ENCODE measurements around the gene BTNL9. TPM values are rescaled to one million over a fixed set of nuclear protein-coding genes. Genes with fewer than 3 reads are reported as not detected.
A peak's percentile ranks its signal among the peaks of the same experiment; 100 is the strongest.

BTNL9 gene
- total and polyA plus RNA-seq, 11 donors: 28.6 to 88.2 (median 34.9) TPM

DNA sequence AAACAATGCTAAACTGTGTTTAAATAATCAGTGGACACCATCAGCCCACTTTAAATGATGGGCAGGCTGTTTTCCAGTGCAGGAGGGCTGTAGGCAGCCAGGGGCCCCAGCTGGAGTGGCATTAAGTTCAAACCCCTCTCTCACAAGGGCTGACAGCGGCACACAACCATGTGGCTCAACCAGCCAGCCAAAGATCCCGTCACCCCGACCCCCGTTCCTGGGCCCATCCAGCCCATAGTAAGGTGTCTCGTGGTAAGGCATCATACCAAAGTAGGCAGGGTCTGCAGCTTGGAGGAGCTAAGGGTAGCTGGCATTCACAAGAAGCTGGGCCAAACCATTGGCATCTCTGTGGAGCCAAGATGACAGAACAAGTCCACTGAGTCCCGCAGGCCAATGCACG is 24.9 kb downstream of the BTNL9 start:
- TF ChIP-seq, protein P1, sequence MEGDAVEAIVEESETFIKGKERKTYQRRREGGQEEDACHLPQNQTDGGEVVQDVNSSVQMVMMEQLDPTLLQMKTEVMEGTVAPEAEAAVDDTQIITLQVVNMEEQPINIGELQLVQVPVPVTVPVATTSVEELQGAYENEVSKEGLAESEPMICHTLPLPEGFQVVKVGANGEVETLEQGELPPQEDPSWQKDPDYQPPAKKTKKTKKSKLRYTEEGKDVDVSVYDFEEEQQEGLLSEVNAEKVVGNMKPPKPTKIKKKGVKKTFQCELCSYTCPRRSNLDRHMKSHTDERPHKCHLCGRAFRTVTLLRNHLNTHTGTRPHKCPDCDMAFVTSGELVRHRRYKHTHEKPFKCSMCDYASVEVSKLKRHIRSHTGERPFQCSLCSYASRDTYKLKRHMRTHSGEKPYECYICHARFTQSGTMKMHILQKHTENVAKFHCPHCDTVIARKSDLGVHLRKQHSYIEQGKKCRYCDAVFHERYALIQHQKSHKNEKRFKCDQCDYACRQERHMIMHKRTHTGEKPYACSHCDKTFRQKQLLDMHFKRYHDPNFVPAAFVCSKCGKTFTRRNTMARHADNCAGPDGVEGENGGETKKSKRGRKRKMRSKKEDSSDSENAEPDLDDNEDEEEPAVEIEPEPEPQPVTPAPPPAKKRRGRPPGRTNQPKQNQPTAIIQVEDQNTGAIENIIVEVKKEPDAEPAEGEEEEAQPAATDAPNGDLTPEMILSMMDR (IDR thresholded peaks at IDR 0.05): no peak
- no peak for TF ChIP-seq POLR2A (IDR thresholded peaks at IDR 0.05)
- Histone ChIP-seq H3K4me3 (no peak overlapping the region), H3K27me3 (peaks cover under 1 to 66% (median 34%) of the 10 kb centered on the region in 9 donors), H3K36me3 (no peaks in the 10 kb centered on the region), H3K4me1 (no peaks in the 10 kb centered on the region), H3K27ac (no peak overlapping the region), H3K9me3 (no peaks in the 10 kb centered on the region)
- intact Hi-C loops (cut with DNase I): no loop called here
- no peak for DNase-seq
- 90 to 91% (median 90%) methylated on average over 7 of the region's 7 CpGs for WGBS, 4 donors
- no peak for ATAC-seq

DNA sequence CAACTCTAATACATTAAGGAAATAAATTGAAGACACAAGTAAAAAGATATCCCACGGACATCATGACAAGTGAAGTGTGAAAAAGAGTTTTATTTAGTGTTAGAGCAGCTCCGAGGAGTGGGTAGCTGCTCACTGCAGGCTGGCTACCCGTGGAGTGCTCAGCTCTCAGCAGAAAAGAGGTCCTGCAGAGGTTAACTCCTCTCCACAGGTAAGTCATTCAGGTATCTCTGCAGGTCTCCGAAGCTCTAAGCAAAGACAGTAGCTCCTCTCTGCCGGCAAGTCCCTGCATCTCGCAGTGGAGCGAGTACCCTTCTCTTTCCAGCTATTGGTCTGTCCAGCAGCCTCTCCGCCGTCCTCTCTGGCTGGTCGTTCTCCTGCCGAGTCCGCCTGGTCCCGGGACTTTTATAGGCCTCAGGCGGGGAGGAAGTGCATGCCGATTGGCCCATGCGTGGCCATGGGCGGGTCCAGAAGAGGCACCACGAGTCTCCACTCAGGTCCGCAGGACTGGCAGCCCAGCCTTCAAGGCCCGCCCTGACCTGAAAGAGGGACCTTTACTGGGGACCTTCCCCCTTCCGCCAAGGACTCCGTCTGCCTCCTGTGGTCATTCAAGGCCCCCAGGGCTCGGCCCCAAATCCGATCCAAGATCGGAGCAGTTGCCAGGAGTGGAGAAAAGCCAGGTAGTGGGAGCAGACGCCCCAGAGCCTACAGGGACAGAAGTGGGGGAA is 29.9 kb downstream of the BTNL9 start:
- TF ChIP-seq POLR2A (IDR thresholded peaks at IDR 0.05): no peak
- TF ChIP-seq, protein P1 (IDR thresholded peaks at IDR 0.05): no peak
- no peak overlapping the region for H3K27ac ChIP-seq
- peaks cover 0 to 12% (median 0%) of the 10 kb centered on the region in 12 donors for H3K9me3 ChIP-seq
- peaks cover 0 to 45% (median 22%) of the 10 kb centered on the region in 9 donors for H3K27me3 ChIP-seq
- intact Hi-C loops (cut with DNase I): no loop called here
- peak in 2 of 4 donors; percentile 33 to 62 for ATAC-seq
- H3K4me1 ChIP-seq: no peaks in the 10 kb centered on the region
- peak in 1 of 5 donors; percentile 36 for DNase-seq
- WGBS, 4 donors: 31 to 57% (median 37%) methylated on average over 16 to 26 of the region's 26 CpGs
- peak overlapping the region in 2 of 12 donors; percentile 2 to 15 for H3K4me3 ChIP-seq
- no peaks in the 10 kb centered on the region for H3K36me3 ChIP-seq

DNA sequence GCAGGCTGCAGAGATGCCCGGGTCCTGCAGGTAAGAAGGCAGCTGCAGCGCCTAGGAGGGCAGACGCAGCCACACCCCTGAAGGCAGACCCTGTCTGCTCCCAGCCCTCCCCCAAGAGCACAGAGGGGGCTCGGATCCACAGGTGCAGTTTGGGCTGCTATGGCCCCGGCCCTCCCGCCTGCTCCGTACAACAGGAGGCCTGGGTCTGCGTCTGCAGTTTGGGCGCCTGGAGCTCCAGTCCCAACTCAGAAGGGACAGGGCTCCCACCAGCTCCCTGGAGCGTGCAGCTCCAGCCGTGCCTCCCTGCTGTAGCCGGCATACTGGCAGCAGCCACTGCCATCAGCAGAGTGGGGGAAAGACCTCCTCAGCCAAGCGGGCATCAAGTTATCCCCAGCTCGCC is 30.5 kb downstream of the BTNL9 start:
- Histone ChIP-seq H3K27ac (no peak overlapping the region), H3K27me3 (peaks cover 0 to 40% (median 22%) of the 10 kb centered on the region in 9 donors), H3K9me3 (peaks cover 0 to 12% (median 0%) of the 10 kb centered on the region in 12 donors), H3K4me3 (no peak overlapping the region), H3K36me3 (no peaks in the 10 kb centered on the region), H3K4me1 (no peaks in the 10 kb centered on the region)
- peak in 1 of 4 donors; percentile 13 for ATAC-seq
- no peak for DNase-seq
- WGBS, 4 donors: 57 to 89% (median 62%) methylated on average over 6 to 14 of the region's 14 CpGs
- TF ChIP-seq POLR2A (IDR thresholded peaks at IDR 0.05): no peak
- TF ChIP-seq, protein P1 (IDR thresholded peaks at IDR 0.05): no peak
- intact Hi-C loops (cut with DNase I): no loop called here

DNA sequence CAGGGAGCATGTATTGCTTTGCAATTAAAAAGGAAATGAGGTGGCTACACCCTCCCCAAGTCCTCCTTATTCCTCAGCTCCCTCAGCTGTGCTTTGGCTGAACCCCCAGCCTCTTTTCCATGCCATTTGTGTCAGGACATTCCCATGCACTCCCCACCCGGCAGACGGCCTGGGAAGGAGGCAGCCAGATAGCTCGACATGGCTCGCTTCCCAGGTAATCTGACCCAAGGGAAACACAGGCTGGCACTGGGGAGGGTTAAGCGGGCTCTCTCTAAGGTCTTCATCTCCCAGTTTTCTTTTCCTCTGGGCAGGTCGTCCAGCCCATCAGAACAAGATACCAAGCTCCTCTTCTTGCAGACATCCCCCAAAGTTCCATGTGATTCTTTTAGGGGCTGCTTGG is 31.2 kb downstream of the BTNL9 start:
- intact Hi-C loops (cut with DNase I): no loop called here
- no peak for TF ChIP-seq POLR2A (IDR thresholded peaks at IDR 0.05)
- TF ChIP-seq, protein P1 (IDR thresholded peaks at IDR 0.05): no peak
- WGBS, 4 donors: 62 to 69% (median 66%) methylated on average over 6 of the region's 6 CpGs
- no peak for DNase-seq
- ATAC-seq: no peak
- Histone ChIP-seq H3K27ac (no peak overlapping the region), H3K9me3 (peaks cover 0 to 12% (median 0%) of the 10 kb centered on the region in 12 donors), H3K36me3 (no peaks in the 10 kb centered on the region), H3K4me3 (no peak overlapping the region), H3K4me1 (no peaks in the 10 kb centered on the region), H3K27me3 (peaks cover 0 to 40% (median 22%) of the 10 kb centered on the region in 9 donors)

Data from heart left ventricle (tissue), 16 donors.